Ovary (tissue), 3 donors: ENCODE results near the gene MACROH2A1.

Experiments used
- CTCF ChIP-seq, 3 donors: fragments of 450-650 bp in 2 of 3; fragments of 200-600 bp in 1 of 3; IDR thresholded peaks; one replicate each; pipeline versions ENCODE4 v1.5.1 to v1.8.0; 2016 to 2022; ENCODE audit warnings: antibody characterized with exemption in 3 of 3, mild to moderate bottlenecking in 1 of 3
- EP300 ChIP-seq: sonication (generic); formaldehyde crosslinking; IDR thresholded peaks from one replicate; pipeline ENCODE4 v1.6.1; 2017; ENCODE audit warnings: antibody characterized with exemption
- POLR2A ChIP-seq: fragments of 450-650 bp; IDR thresholded peaks from one replicate; pipeline ENCODE4 v1.6.1; 2017; ENCODE audit warnings: antibody characterized with exemption, mild to moderate bottlenecking, moderate library complexity
- donor health status: DM: no; HTN: no; CAD: no.

DNA sequence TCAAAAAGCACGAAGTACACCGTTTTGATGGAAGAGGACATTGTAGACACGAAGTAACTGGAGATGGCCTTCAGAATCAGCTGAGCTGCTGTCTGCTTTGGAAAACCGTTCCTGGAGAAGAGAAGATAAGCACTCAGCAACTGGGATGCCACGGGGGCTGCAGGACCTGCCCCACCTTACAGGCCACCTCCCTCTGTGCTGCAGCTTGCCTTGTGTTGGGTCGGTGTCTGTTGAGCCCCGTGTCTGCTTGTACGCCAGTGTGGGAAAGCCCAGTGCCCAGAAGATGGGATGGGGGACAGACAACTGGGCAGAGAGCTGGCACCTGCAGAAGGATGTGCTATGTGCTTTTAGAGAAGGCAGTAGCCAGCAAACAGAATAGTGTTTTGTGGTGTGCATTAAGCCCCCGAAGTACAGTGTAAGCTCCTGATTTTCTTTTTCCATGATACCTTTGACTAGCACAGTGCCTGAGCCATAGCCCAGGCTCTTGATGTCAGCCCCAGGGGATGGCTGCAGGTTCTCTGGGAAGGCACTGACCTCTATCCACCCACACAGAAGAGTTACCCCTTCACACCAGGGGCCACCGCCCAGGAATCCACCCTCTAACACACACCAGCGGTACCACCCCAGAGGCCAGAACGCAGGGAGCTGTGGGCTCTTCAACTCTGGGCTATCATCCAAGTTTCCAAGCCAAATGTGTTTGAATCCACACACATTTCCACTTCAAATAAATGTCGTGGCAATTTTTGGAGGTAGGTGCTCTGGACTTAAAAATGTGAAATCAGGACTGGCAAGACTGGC is 63.8 kb downstream of the MACROH2A1 start:
- TF ChIP-seq POLR2A (no peak), CTCF (IDR thresholded peaks at IDR 0.05) (no peak), EP300 (no peak)
